ENCODE results near the gene PPP2R2B.

The PPP2R2B gene

GRCh38 chr5:146897061-146897460 is 18.5 kb upstream of the PPP2R2B start:
- TF ChIP-seq ZBTB7A (IDR thresholded peaks at IDR 0.05; ENCODE audit: low read depth) (no peak), TCF12 (IDR thresholded peaks at IDR 0.05; ENCODE audit: low read depth) (no peak)

- TF ChIP-seq REST (IDR thresholded peaks at IDR 0.05; ENCODE audit: low read depth) (no peak), TCF12 (IDR thresholded peaks at IDR 0.05; ENCODE audit: low read depth) (no peak), USF1 (IDR thresholded peaks at IDR 0.05) (no peak), FOXM1 (IDR thresholded peaks at IDR 0.05; ENCODE audit: borderline replicate concordance, low read depth) (no peak), ZBTB7A (IDR thresholded peaks at IDR 0.05; ENCODE audit: low read depth) (no peak), NFIC (IDR thresholded peaks at IDR 0.05) (no peak), MAX (IDR thresholded peaks at IDR 0.05) (no peak), YY1 (IDR thresholded peaks at IDR 0.05; ENCODE audit: low read depth) (no peak), EP300 (IDR thresholded peaks at IDR 0.05; ENCODE audit: borderline replicate concordance) (no peak)
Measured at GRCh38 chr5:146894753-146895521, 16.4 kb upstream of the PPP2R2B start.

GRCh38 chr5:146893991-146894390 is 15.4 kb upstream of the PPP2R2B start:
- TF ChIP-seq NFIC (IDR thresholded peaks at IDR 0.05): no peak
- no peak for TF ChIP-seq TCF12 (IDR thresholded peaks at IDR 0.05; ENCODE audit: low read depth)
- no peak for TF ChIP-seq REST (IDR thresholded peaks at IDR 0.05; ENCODE audit: low read depth)
- no peak for TF ChIP-seq CEBPB (IDR thresholded peaks at IDR 0.05)
- no peak for TF ChIP-seq TAF1 (IDR thresholded peaks at IDR 0.05; ENCODE audit: low read depth)
- no peak for TF ChIP-seq FOXM1 (IDR thresholded peaks at IDR 0.05; ENCODE audit: borderline replicate concordance, low read depth)
- TF ChIP-seq USF1 (IDR thresholded peaks at IDR 0.05): no peak
- no peak for TF ChIP-seq MAX (IDR thresholded peaks at IDR 0.05)
- TF ChIP-seq YY1 (IDR thresholded peaks at IDR 0.05; ENCODE audit: low read depth): no peak
- TF ChIP-seq RAD21 (IDR thresholded peaks at IDR 0.05; ENCODE audit: low read depth): no peak
- no peak for TF ChIP-seq TEAD4 (IDR thresholded peaks at IDR 0.05)
- no peak for TF ChIP-seq ZBTB7A (IDR thresholded peaks at IDR 0.05; ENCODE audit: low read depth)
- TF ChIP-seq CREB1 (IDR thresholded peaks at IDR 0.05; ENCODE audit: low read depth): no peak
- TF ChIP-seq EP300 (IDR thresholded peaks at IDR 0.05; ENCODE audit: borderline replicate concordance): no peak

GRCh38 chr5:146892231-146892630 is 13.7 kb upstream of the PPP2R2B start:
- TF ChIP-seq EGR1 (IDR thresholded peaks at IDR 0.05) (no peak), TEAD4 (IDR thresholded peaks at IDR 0.05) (no peak), CEBPB (IDR thresholded peaks at IDR 0.05) (no peak), REST (IDR thresholded peaks at IDR 0.05; ENCODE audit: low read depth) (no peak), NFIC (IDR thresholded peaks at IDR 0.05) (no peak), RAD21 (IDR thresholded peaks at IDR 0.05; ENCODE audit: low read depth) (no peak), FOXM1 (IDR thresholded peaks at IDR 0.05; ENCODE audit: borderline replicate concordance, low read depth) (no peak), EP300 (IDR thresholded peaks at IDR 0.05; ENCODE audit: borderline replicate concordance) (no peak), USF1 (IDR thresholded peaks at IDR 0.05) (no peak), TAF1 (IDR thresholded peaks at IDR 0.05; ENCODE audit: low read depth) (no peak), TCF12 (IDR thresholded peaks at IDR 0.05; ENCODE audit: low read depth) (no peak)
